WTC11 (cell line): Measurements from ENCODE around the gene SH3BP5. TPM values are rescaled to one million over a fixed set of nuclear protein-coding genes. Genes with fewer than 3 reads are reported as not detected.
A peak's percentile ranks its signal among the peaks of the same experiment; 100 is the strongest.

Experiments
- ATAC-seq: fragments of 200-7000 bp; cut with Tn5 transposase; 2 replicates; pipeline ENCODE4 v1.10.0; 2021; ENCODE audit warnings: mild to moderate bottlenecking, moderate library complexity
- CTCF ChIA-PET: fragments of 300-600 bp; sonication (Branson Sonifier 250); formaldehyde crosslinking; loops from one replicate; lab custom pipeline; 2021; ENCODE audit warnings: antibody characterized with exemption; lab: Charles Lee
- POLR2A ChIA-PET: fragments of 350-600 bp; sonication (Branson Sonifier 250); formaldehyde crosslinking; loops from one replicate; lab custom pipeline; 2021; ENCODE audit warnings: antibody characterized with exemption; lab: Charles Lee
- DNase-seq: peaks from one replicate; pipeline ENCODE4 v3.0.0; 2021; ENCODE audit warnings: low spot score
- H3K27ac Mint-ChIP-seq: 2 replicates; pipeline ENCODE4 v1.8.0; 2021; ENCODE audit warnings: mixed read lengths
- H3K27me3 Mint-ChIP-seq: 2 replicates; pipeline ENCODE4 v1.8.0; 2021; ENCODE audit warnings: low read depth, mild to moderate bottlenecking, moderate library complexity, mixed read lengths
- H3K36me3 Mint-ChIP-seq: 2 replicates; pipeline ENCODE4 v1.8.0; 2021; ENCODE audit warnings: mixed read lengths
- H3K4me1 Mint-ChIP-seq: 2 replicates; pipeline ENCODE4 v1.8.0; 2022; ENCODE audit warnings: mixed read lengths
- H3K4me3 Mint-ChIP-seq: 2 replicates; pipeline ENCODE4 v1.8.0; 2021; ENCODE audit warnings: mild to moderate bottlenecking, moderate library complexity, mixed read lengths
- H3K9me3 Mint-ChIP-seq: 2 replicates; pipeline ENCODE4 v1.8.0; 2021; ENCODE audit warnings: mixed read lengths
- ATF6 ChIP-seq: sonication (generic); formaldehyde crosslinking; IDR thresholded peaks from 2 replicates; pipeline ENCODE4 v1.8.1; 2023; ENCODE audit warnings: mild to moderate bottlenecking, missing genetic modification reagents
- FOXP4 ChIP-seq: sonication (generic); formaldehyde crosslinking; IDR thresholded peaks from 2 replicates; pipeline ENCODE4 v1.8.0; 2022; ENCODE audit warnings: mild to moderate bottlenecking, missing genetic modification reagents
- GRHL2 ChIP-seq: fragments of 250-450 bp; sonication (Bioruptor Pico); IDR thresholded peaks from 2 replicates; pipeline ENCODE4 v1.8.0; 2022; ENCODE audit warnings: mild to moderate bottlenecking, moderate library complexity; ENCODE audit not compliant: insufficient replicate concordance, severe bottlenecking
- MLX ChIP-seq: sonication (generic); formaldehyde crosslinking; IDR thresholded peaks from 2 replicates; pipeline ENCODE4 v1.8.1; 2023; ENCODE audit warnings: mild to moderate bottlenecking, missing genetic modification reagents, moderate library complexity
- MYBL2 ChIP-seq: sonication (generic); formaldehyde crosslinking; IDR thresholded peaks from 2 replicates; pipeline ENCODE4 v1.8.1; 2023; ENCODE audit warnings: mild to moderate bottlenecking, moderate library complexity, missing genetic modification reagents
- PREB ChIP-seq: sonication (generic); formaldehyde crosslinking; IDR thresholded peaks from 2 replicates; pipeline ENCODE4 v1.8.1; 2022; ENCODE audit warnings: mild to moderate bottlenecking, missing genetic modification reagents, moderate library complexity, borderline replicate concordance
- SMAD3 ChIP-seq: sonication (generic); formaldehyde crosslinking; IDR thresholded peaks from 2 replicates; pipeline ENCODE4 v1.8.0; 2022; ENCODE audit warnings: missing genetic modification reagents, mild to moderate bottlenecking, borderline replicate concordance
- STAT6 ChIP-seq: sonication (generic); formaldehyde crosslinking; conservative IDR thresholded peaks from 2 replicates; pipeline ENCODE4 v1.8.1; 2023; ENCODE audit warnings: mild to moderate bottlenecking, low read depth, missing genetic modification reagents, moderate library complexity
- USF2 ChIP-seq: sonication (generic); formaldehyde crosslinking; IDR thresholded peaks from 2 replicates; pipeline ENCODE4 v1.8.1; 2023; ENCODE audit warnings: mild to moderate bottlenecking, missing genetic modification reagents, moderate library complexity
- ZNF121 ChIP-seq: sonication (generic); formaldehyde crosslinking; IDR thresholded peaks from 2 replicates; pipeline ENCODE4 v1.8.0; 2023; ENCODE audit warnings: missing genetic modification reagents
- ZNF138 ChIP-seq: sonication (generic); formaldehyde crosslinking; conservative IDR thresholded peaks from 2 replicates; pipeline ENCODE4 v1.8.1; 2022; ENCODE audit warnings: mild to moderate bottlenecking, moderate library complexity, missing genetic modification reagents
- ZNF219 ChIP-seq: sonication (generic); formaldehyde crosslinking; IDR thresholded peaks from 2 replicates; pipeline ENCODE4 v1.8.0; 2023; ENCODE audit warnings: missing genetic modification reagents, mild to moderate bottlenecking, borderline replicate concordance
- ZNF281 ChIP-seq: sonication (generic); formaldehyde crosslinking; IDR thresholded peaks from 2 replicates; pipeline ENCODE4 v1.8.0; 2023; ENCODE audit warnings: mild to moderate bottlenecking, missing genetic modification reagents
- ZNF317 ChIP-seq: sonication (generic); formaldehyde crosslinking; IDR thresholded peaks from 2 replicates; pipeline ENCODE4 v1.8.1; 2023; ENCODE audit warnings: low read depth, mild to moderate bottlenecking, moderate library complexity, missing genetic modification reagents, borderline replicate concordance
- ZNF671 ChIP-seq: fragments of 250-450 bp; sonication (Bioruptor Pico); IDR thresholded peaks from 2 replicates; pipeline ENCODE4 v1.8.0; 2021; ENCODE audit warnings: mild to moderate bottlenecking
- ZSCAN18 ChIP-seq: fragments of 250-450 bp; sonication (Bioruptor Pico); IDR thresholded peaks from 2 replicates; pipeline ENCODE4 v2.1.2; 2022; ENCODE audit warnings: mild to moderate bottlenecking, moderate library complexity
- total RNA-seq: library from RNA; stranded (reverse); gene quantifications from 3 replicates; pipeline ENCODE4 v1.2.3, GENCODE V29; 2021

The SH3BP5 gene
- total RNA-seq, 1 experiment from 2014 or later: 7.2 TPM

GRCh38 chr3:15277861-15278500 is 54.4 kb downstream of the SH3BP5 start:
- no peak overlapping the region for H3K27ac Mint-ChIP-seq
- H3K9me3 Mint-ChIP-seq: no peaks in the 10 kb centered on the region
- H3K27me3 Mint-ChIP-seq: no peaks in the 10 kb centered on the region
- H3K4me3 Mint-ChIP-seq: no peak overlapping the region
- DNase-seq (no peak), ATAC-seq (peak; percentile 41)
- CTCF ChIA-PET: interaction anchor here (0.7 to 6.1 kb wide), 5 partner anchors 8 to 127 kb away, joined by 3 to 55 read pairs (median 5); no protein-coding TSS in a partner anchor
- POLR2A ChIA-PET: no interaction called here
- H3K36me3 Mint-ChIP-seq: no peaks in the 10 kb centered on the region
- TF ChIP-seq USF2 (CRISPR knock-in tag) (no peak), PREB (CRISPR knock-in tag) (no peak), MYBL2 (CRISPR knock-in tag) (no peak), ZNF138 (CRISPR knock-in tag) (no peak), SMAD3 (CRISPR knock-in tag) (no peak), ZNF219 (CRISPR knock-in tag) (no peak), ZNF671 (CRISPR knock-in tag) (no peak), ZNF281 (CRISPR knock-in tag) (no peak), ZNF317 (CRISPR knock-in tag) (no peak), FOXP4 (no peak), STAT6 (no peak), ZSCAN18 (no peak), ZNF121 (CRISPR knock-in tag) (no peak), MLX (CRISPR knock-in tag) (no peak), GRHL2 (CRISPR knock-in tag) (no peak), ATF6 (CRISPR knock-in tag) (no peak)
- peaks cover 12% of the 10 kb centered on the region for H3K4me1 Mint-ChIP-seq
